Sigmoid colon (tissue), 7 donors: ENCODE data around the gene RXRG. TPM values are rescaled to one million over a fixed set of nuclear protein-coding genes. Genes with fewer than 3 reads are reported as not detected.

Experiments used
- DNase-seq: peaks from one replicate; pipeline ENCODE4 v3.0.0-alpha.2; 2019
- H3K27ac ChIP-seq, 4 donors: fragments of 200-600 bp; sonication (generic); one replicate each; pipeline ENCODE4 v1.5.1; 2016 to 2019; ENCODE audit warnings: mild to moderate bottlenecking in 1 of 4
- H3K27me3 ChIP-seq, 3 donors: fragments of 200-600 bp; sonication (generic); one replicate each; pipeline ENCODE4 v1.5.1; 2019; ENCODE audit warnings: mild to moderate bottlenecking in 1 of 3
- H3K36me3 ChIP-seq, 4 donors: fragments of 200-600 bp; sonication (generic); one replicate each; pipeline ENCODE4 v1.5.1; 2016 to 2019
- H3K4me1 ChIP-seq, 4 donors: fragments of 200-600 bp; sonication (generic); one replicate each; pipeline ENCODE4 v1.5.1; 2017 to 2019
- H3K4me3 ChIP-seq, 4 donors: fragments of 200-600 bp; sonication (generic); one replicate each; pipeline ENCODE4 v1.5.1; 2017 to 2019; ENCODE audit warnings: mild to moderate bottlenecking in 2 of 4, moderate library complexity in 1 of 4
- H3K9me3 ChIP-seq, 4 donors: fragments of 200-600 bp in 3 of 4; sonication (generic) in 3 of 4; one replicate each; pipeline versions ENCODE4 v1.5.1 to v1.6.1; 2013 to 2019
- CTCF ChIP-seq, 4 experiments: fragments of 450-650 bp in 3 of 4; fragments of 200-600 bp in 1 of 4; IDR thresholded peaks; one replicate each; pipeline ENCODE4 v1.5.1; 2016 to 2019; ENCODE audit warnings: antibody characterized with exemption in 4 of 4, mild to moderate bottlenecking in 3 of 4, moderate library complexity in 2 of 4
- EP300 ChIP-seq, 4 donors: sonication (generic); formaldehyde crosslinking; IDR thresholded peaks; one replicate each; pipeline ENCODE4 v1.6.1; 2017; ENCODE audit warnings: antibody characterized with exemption in 4 of 4
- POLR2A ChIP-seq, 2 donors: fragments of 450-650 bp; IDR thresholded peaks; one replicate each; pipeline ENCODE4 v1.6.1; 2016; ENCODE audit warnings: antibody characterized with exemption in 2 of 2, mild to moderate bottlenecking in 2 of 2, moderate library complexity in 2 of 2
- POLR2AphosphoS5 ChIP-seq, 4 donors: sonication (generic); formaldehyde crosslinking; IDR thresholded peaks; one replicate each; pipeline ENCODE4 v1.6.1; 2017; ENCODE audit warnings: antibody characterized with exemption in 4 of 4
- WGBS, 2 donors: extraction: QIAGEN DNeasy Blood & Tissue Kit; methylation state at CpG; one replicate each; pipeline ENCODE4 v1.1.7; 2013; 5-methylcytosine and 5-hydroxymethylcytosine counted together
- intact Hi-C: fragments of 100-400 bp; cut with DNase I; formaldehyde crosslinking; loops from one replicate; pipeline ENCODE4 v1.15.1; 2023
- polyA plus RNA-seq, 3 donors: library from polyadenylated mRNA; stranded (reverse); fragments of 200-250 nt; gene quantifications; one replicate each; pipeline ENCODE4 v1.2.3, GENCODE V29; 2013
- total RNA-seq, 4 donors: library from RNA; depleted of rRNA; stranded (reverse); fragments of >200 nt; gene quantifications; one replicate each; pipeline ENCODE4 v1.1.0, GENCODE V29; 2016
- donor health status: healthy with polysubstance abuse.
- donor health status: Bipolar disorder and iron deficiency.
- donor health status: healthy.

Gene RXRG
- total and polyA plus RNA-seq, 7 donors = 0.55 to 2.1 (median 1.2) TPM

- TF ChIP-seq CTCF (IDR thresholded peaks at IDR 0.05) (no peak), EP300 (IDR thresholded peaks at IDR 0.05) (no peak), POLR2A (IDR thresholded peaks at IDR 0.05) (no peak), POLR2AphosphoS5 (IDR thresholded peaks at IDR 0.05) (no peak)
- 9 to 13% methylated on average over 22 of the region's 22 CpGs for WGBS, 2 donors
- intact Hi-C loops = no loop called here
- Histone ChIP-seq H3K4me3 (no peak overlapping the region), H3K27ac (no peak overlapping the region), H3K27me3 (peaks cover 61 to 91% (median 73%) of the 10 kb centered on the region in 3 donors), H3K4me1 (peaks cover 0 to 52% (median 42%) of the 10 kb centered on the region in 4 donors), H3K9me3 (no peaks in the 10 kb centered on the region), H3K36me3 (no peaks in the 10 kb centered on the region)
- no peak for DNase-seq
Observed at GRCh38 chr1:165354739-165355138, 90.2 kb downstream of the RXRG start.

- no peaks in the 10 kb centered on the region for H3K36me3 ChIP-seq
- H3K27ac ChIP-seq = no peak overlapping the region
- DNase-seq = no peak
- peaks cover 0 to 52% (median 42%) of the 10 kb centered on the region in 4 donors for H3K4me1 ChIP-seq
- WGBS, 2 donors = 4 to 5% methylated on average over 52 of the region's 52 CpGs
- no peaks in the 10 kb centered on the region for H3K9me3 ChIP-seq
- H3K27me3 ChIP-seq = peaks cover 66 to 96% (median 79%) of the 10 kb centered on the region in 3 donors
- TF ChIP-seq POLR2A (IDR thresholded peaks at IDR 0.05) (no peak), EP300 (IDR thresholded peaks at IDR 0.05) (no peak), POLR2AphosphoS5 (IDR thresholded peaks at IDR 0.05) (no peak), CTCF (IDR thresholded peaks at IDR 0.05) (no peak)
- intact Hi-C loops = no loop called here
- no peak overlapping the region for H3K4me3 ChIP-seq
Observed at GRCh38 chr1:165353731-165354671, 90.9 kb downstream of the RXRG start.

GRCh38 chr1:165352442-165353293 lies 92.3 kb downstream of the RXRG start:
- TF ChIP-seq POLR2AphosphoS5 (IDR thresholded peaks at IDR 0.05) (no peak), EP300 (IDR thresholded peaks at IDR 0.05) (no peak), POLR2A (IDR thresholded peaks at IDR 0.05) (no peak), CTCF (IDR thresholded peaks at IDR 0.05) (no peak)
- Histone ChIP-seq H3K4me3 (no peak overlapping the region), H3K27ac (no peak overlapping the region), H3K4me1 (peaks cover 0 to 52% (median 42%) of the 10 kb centered on the region in 4 donors), H3K36me3 (no peaks in the 10 kb centered on the region), H3K27me3 (peaks cover 66 to 100% (median 91%) of the 10 kb centered on the region in 3 donors), H3K9me3 (no peaks in the 10 kb centered on the region)
- no peak for DNase-seq
- 2 to 5% methylated on average over 59 of the region's 59 CpGs for WGBS, 2 donors
- intact Hi-C loops = no loop called here

- H3K27me3 ChIP-seq = peaks cover 64 to 99% (median 92%) of the 10 kb centered on the region in 3 donors
- 2 to 8% methylated on average over 20 of the region's 20 CpGs for WGBS, 2 donors
- no peak overlapping the region for H3K4me3 ChIP-seq
Observed at GRCh38 chr1:165351863-165352441, 93.0 kb downstream of the RXRG start.

More at GRCh38 chr1:165351863-165352441, 93.0 kb downstream of the RXRG start:
- H3K9me3 ChIP-seq = no peaks in the 10 kb centered on the region
- intact Hi-C loops = no loop called here
- TF ChIP-seq POLR2AphosphoS5 (IDR thresholded peaks at IDR 0.05) (no peak), POLR2A (IDR thresholded peaks at IDR 0.05) (no peak), CTCF (IDR thresholded peaks at IDR 0.05) (no peak), EP300 (IDR thresholded peaks at IDR 0.05) (no peak)
- H3K36me3 ChIP-seq = no peaks in the 10 kb centered on the region
- peaks cover 0 to 51% (median 42%) of the 10 kb centered on the region in 4 donors for H3K4me1 ChIP-seq
- DNase-seq = no peak
- H3K27ac ChIP-seq = no peak overlapping the region
